OCI-LY7 (cell line): ENCODE measurements around the gene SLC44A3.

Source experiments
- EZH2phosphoT487 ChIP-seq: fragments of 200-600 bp; sonication (generic); IDR thresholded peaks from 2 replicates; pipeline ENCODE4 v1.6.1; 2018; ENCODE audit warnings: low read depth, borderline replicate concordance, mild to moderate bottlenecking, mixed run types, antibody characterized with exemption, low read length, moderate library complexity, mixed read lengths
- TF ChIP-seq, protein P1 (sequence below): fragments of 200-600 bp; sonication (generic); conservative IDR thresholded peaks from 2 replicates; pipeline ENCODE4 v1.5.1; 2014; ENCODE audit warnings: mild to moderate bottlenecking, antibody characterized with exemption, low read length, moderate library complexity, mixed read lengths

- TF ChIP-seq, protein P1, sequence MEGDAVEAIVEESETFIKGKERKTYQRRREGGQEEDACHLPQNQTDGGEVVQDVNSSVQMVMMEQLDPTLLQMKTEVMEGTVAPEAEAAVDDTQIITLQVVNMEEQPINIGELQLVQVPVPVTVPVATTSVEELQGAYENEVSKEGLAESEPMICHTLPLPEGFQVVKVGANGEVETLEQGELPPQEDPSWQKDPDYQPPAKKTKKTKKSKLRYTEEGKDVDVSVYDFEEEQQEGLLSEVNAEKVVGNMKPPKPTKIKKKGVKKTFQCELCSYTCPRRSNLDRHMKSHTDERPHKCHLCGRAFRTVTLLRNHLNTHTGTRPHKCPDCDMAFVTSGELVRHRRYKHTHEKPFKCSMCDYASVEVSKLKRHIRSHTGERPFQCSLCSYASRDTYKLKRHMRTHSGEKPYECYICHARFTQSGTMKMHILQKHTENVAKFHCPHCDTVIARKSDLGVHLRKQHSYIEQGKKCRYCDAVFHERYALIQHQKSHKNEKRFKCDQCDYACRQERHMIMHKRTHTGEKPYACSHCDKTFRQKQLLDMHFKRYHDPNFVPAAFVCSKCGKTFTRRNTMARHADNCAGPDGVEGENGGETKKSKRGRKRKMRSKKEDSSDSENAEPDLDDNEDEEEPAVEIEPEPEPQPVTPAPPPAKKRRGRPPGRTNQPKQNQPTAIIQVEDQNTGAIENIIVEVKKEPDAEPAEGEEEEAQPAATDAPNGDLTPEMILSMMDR, result no peak
- no peak for TF ChIP-seq EZH2phosphoT487
Measured at GRCh38 chr1:94772230-94772641, 47.9 kb upstream of the SLC44A3 start.
